ENCODE data around the gene LCMT1.
A peak's percentile ranks its signal among the peaks of the same experiment; 100 is the strongest.

DNA sequence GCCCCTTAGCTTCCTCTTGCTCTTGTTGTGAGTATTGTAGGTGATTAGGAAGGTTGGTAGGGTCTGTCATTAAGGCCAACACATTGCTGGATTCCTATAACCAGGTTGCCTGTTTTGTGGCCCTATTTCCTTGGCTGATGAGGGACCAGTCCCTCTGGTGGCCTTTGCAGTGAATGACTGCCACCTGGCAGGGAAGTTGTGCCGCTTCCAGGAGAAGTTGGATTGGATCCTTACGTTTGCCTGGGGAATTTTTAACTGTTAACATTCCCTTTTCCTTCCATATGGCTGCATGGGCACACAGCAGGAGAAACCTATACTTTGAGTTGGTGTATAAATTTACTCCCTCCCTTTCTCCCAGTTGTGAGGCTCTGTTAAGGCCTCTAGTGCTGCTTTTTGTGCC, 32.4 kb downstream of the LCMT1 start:
- TF ChIP-seq, protein P1, sequence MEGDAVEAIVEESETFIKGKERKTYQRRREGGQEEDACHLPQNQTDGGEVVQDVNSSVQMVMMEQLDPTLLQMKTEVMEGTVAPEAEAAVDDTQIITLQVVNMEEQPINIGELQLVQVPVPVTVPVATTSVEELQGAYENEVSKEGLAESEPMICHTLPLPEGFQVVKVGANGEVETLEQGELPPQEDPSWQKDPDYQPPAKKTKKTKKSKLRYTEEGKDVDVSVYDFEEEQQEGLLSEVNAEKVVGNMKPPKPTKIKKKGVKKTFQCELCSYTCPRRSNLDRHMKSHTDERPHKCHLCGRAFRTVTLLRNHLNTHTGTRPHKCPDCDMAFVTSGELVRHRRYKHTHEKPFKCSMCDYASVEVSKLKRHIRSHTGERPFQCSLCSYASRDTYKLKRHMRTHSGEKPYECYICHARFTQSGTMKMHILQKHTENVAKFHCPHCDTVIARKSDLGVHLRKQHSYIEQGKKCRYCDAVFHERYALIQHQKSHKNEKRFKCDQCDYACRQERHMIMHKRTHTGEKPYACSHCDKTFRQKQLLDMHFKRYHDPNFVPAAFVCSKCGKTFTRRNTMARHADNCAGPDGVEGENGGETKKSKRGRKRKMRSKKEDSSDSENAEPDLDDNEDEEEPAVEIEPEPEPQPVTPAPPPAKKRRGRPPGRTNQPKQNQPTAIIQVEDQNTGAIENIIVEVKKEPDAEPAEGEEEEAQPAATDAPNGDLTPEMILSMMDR (IDR thresholded peaks at IDR 0.05) = peak in 2 of 4 experiments; percentile 10 to 38
- TF ChIP-seq POLR2AphosphoS5 (IDR thresholded peaks at IDR 0.05) = peak; percentile 19

Data from prostate gland (tissue), 2 donors.